HepG2 (cell line): ENCODE results near the gene LTA4H. TPM values are rescaled to one million over a fixed set of nuclear protein-coding genes. Genes with fewer than 3 reads are reported as not detected.

Source experiments
- BORCS8-MEF2B ChIP-seq: sonication (generic); formaldehyde crosslinking; IDR thresholded peaks from 2 replicates; pipeline ENCODE4 v1.8.0; 2022; ENCODE audit warnings: mild to moderate bottlenecking, missing genetic modification reagents
- CC2D1A ChIP-seq: sonication (generic); formaldehyde crosslinking; IDR thresholded peaks from 2 replicates; pipeline ENCODE4 v1.8.1; 2023; ENCODE audit warnings: mild to moderate bottlenecking, missing genetic modification reagents
- FOXK2 ChIP-seq: fragments of 450-650 bp; IDR thresholded peaks from 2 replicates; pipeline ENCODE4 v1.6.1; 2016
- HDAC6 ChIP-seq: fragments of 200-600 bp; sonication (generic); IDR thresholded peaks from 2 replicates; pipeline ENCODE4 v1.7.0; 2017; ENCODE audit warnings: mild to moderate bottlenecking, antibody characterized with exemption, low read length, low read depth
- IRF2 ChIP-seq: IDR thresholded peaks from 2 replicates; pipeline ENCODE4 v1.6.1; 2018; ENCODE audit warnings: missing genetic modification reagents, missing compliant biosample characterization
- KLF15 ChIP-seq: sonication (generic); formaldehyde crosslinking; IDR thresholded peaks from 2 replicates; pipeline ENCODE4 v1.8.1; 2023; ENCODE audit warnings: borderline replicate concordance, mild to moderate bottlenecking, inconsistent platforms, missing genetic modification reagents, mixed read lengths
- NKX3-1 ChIP-seq: sonication (generic); formaldehyde crosslinking; IDR thresholded peaks from 2 replicates; pipeline ENCODE4 v1.5.0; 2020; ENCODE audit warnings: missing genetic modification reagents
- SRSF9 ChIP-seq: fragments of 200-400 bp; formaldehyde crosslinking; IDR thresholded peaks from 2 replicates; pipeline ENCODE4 v1.6.1; 2018; ENCODE audit warnings: borderline replicate concordance, mild to moderate bottlenecking, low read depth, low read length; ENCODE audit not compliant: insufficient read depth, poor library complexity, severe bottlenecking
- TMF1 ChIP-seq: sonication (generic); formaldehyde crosslinking; IDR thresholded peaks from 2 replicates; pipeline ENCODE4 v1.8.1; 2022; ENCODE audit warnings: low read depth, missing genetic modification reagents
- UBTF ChIP-seq: sonication (generic); formaldehyde crosslinking; IDR thresholded peaks from 2 replicates; pipeline ENCODE4 v1.4.0; 2020; ENCODE audit warnings: mild to moderate bottlenecking, missing genetic modification reagents
- ZFP37 ChIP-seq: sonication (generic); formaldehyde crosslinking; IDR thresholded peaks from 2 replicates; pipeline ENCODE4 v1.4.0; 2020; ENCODE audit warnings: missing genetic modification reagents, borderline replicate concordance
- ZNF20 ChIP-seq: sonication (generic); formaldehyde crosslinking; IDR thresholded peaks from 2 replicates; pipeline ENCODE4 v1.4.0; 2020; ENCODE audit warnings: mild to moderate bottlenecking, moderate library complexity, missing genetic modification reagents
- ZNF232 ChIP-seq: sonication (generic); formaldehyde crosslinking; IDR thresholded peaks from 2 replicates; pipeline ENCODE4 v1.4.0; 2020; ENCODE audit warnings: missing genetic modification reagents, borderline replicate concordance
- ZNF530 ChIP-seq: sonication (generic); formaldehyde crosslinking; IDR thresholded peaks from 2 replicates; pipeline ENCODE4 v1.5.0; 2020; ENCODE audit warnings: low read depth, mild to moderate bottlenecking, missing genetic modification reagents
- ZNF543 ChIP-seq: sonication (generic); formaldehyde crosslinking; IDR thresholded peaks from 2 replicates; pipeline ENCODE4 v1.4.0; 2020; ENCODE audit warnings: mild to moderate bottlenecking, missing genetic modification reagents
- ZNF781 ChIP-seq: sonication (generic); formaldehyde crosslinking; IDR thresholded peaks from 2 replicates; pipeline ENCODE4 v1.5.1; 2020; ENCODE audit warnings: borderline replicate concordance, mild to moderate bottlenecking, missing genetic modification reagents; ENCODE audit errors: not compliant biosample characterization
- polyA plus RNA-seq, 8 experiments: library from polyadenylated mRNA; depleted of rRNA in 3 of 8; stranded (reverse) in 7 of 8; unstranded in 1 of 8; fragments of >200 nt; fragmentation: Illumina TruSeq in 4 of 8; extraction: Trizol in 4 of 8; gene quantifications; 2 replicates each; pipeline versions ENCODE4 v1.2.1 to v1.2.3, GENCODE V29; 2011 to 2016; ENCODE audit warnings: low read depth in 4 of 8, missing spikeins in 1 of 8, mixed read lengths in 1 of 8; ENCODE audit not compliant: insufficient read depth in 1 of 8
- total RNA-seq, 5 experiments: library from RNA; depleted of rRNA; stranded (reverse); fragments of >200 nt; fragmentation: Illumina TruSeq; extraction: Trizol; gene quantifications; 2 replicates each; pipeline ENCODE4 v1.2.3, GENCODE V29; 2016; ENCODE audit warnings: low read depth in 1 of 5
- TF ChIP-seq, protein P1 (sequence below): sonication (generic); formaldehyde crosslinking; IDR thresholded peaks from 2 replicates; pipeline ENCODE4 v1.4.0; 2020; ENCODE audit warnings: missing genetic modification reagents
- TF ChIP-seq, protein P2 (sequence below): sonication (generic); formaldehyde crosslinking; IDR thresholded peaks from 2 replicates; pipeline ENCODE4 v1.5.1; 2020; ENCODE audit warnings: mild to moderate bottlenecking, missing genetic modification reagents, moderate library complexity

The LTA4H gene
- total and polyA plus RNA-seq, 2 of the 13 experiments (the other 11 are each of a cell fraction or from before 2014, with no cell fraction given), result 87.5 to 90.4 TPM

- TF ChIP-seq TMF1 (peak; percentile 73; the same call in 1 of the 2 replicates), KLF15 (CRISPR knock-in tag) (no peak), HDAC6 (no peak), BORCS8-MEF2B (CRISPR knock-in tag) (peak; percentile 92), ZFP37 (CRISPR knock-in tag) (no peak), ZNF781 (CRISPR knock-in tag) (peak; percentile 67), ZNF543 (CRISPR knock-in tag) (peak; percentile 91), FOXK2 (no peak), UBTF (no peak), CC2D1A (no peak; the same call in 1 of the 2 replicates), ZNF232 (CRISPR knock-in tag) (peak; percentile 94; the same call in 1 of the 2 replicates), ZNF20 (no peak), SRSF9 (no peak), NKX3-1 (peak; percentile 64; the same call in 1 of the 2 replicates), ZNF530 (CRISPR knock-in tag) (no peak), IRF2 (CRISPR knock-in tag) (peak; percentile 92)
- TF ChIP-seq, protein P1, sequence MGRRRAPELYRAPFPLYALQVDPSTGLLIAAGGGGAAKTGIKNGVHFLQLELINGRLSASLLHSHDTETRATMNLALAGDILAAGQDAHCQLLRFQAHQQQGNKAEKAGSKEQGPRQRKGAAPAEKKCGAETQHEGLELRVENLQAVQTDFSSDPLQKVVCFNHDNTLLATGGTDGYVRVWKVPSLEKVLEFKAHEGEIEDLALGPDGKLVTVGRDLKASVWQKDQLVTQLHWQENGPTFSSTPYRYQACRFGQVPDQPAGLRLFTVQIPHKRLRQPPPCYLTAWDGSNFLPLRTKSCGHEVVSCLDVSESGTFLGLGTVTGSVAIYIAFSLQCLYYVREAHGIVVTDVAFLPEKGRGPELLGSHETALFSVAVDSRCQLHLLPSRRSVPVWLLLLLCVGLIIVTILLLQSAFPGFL (CRISPR knock-in tag), result no peak
- TF ChIP-seq, protein P2, sequence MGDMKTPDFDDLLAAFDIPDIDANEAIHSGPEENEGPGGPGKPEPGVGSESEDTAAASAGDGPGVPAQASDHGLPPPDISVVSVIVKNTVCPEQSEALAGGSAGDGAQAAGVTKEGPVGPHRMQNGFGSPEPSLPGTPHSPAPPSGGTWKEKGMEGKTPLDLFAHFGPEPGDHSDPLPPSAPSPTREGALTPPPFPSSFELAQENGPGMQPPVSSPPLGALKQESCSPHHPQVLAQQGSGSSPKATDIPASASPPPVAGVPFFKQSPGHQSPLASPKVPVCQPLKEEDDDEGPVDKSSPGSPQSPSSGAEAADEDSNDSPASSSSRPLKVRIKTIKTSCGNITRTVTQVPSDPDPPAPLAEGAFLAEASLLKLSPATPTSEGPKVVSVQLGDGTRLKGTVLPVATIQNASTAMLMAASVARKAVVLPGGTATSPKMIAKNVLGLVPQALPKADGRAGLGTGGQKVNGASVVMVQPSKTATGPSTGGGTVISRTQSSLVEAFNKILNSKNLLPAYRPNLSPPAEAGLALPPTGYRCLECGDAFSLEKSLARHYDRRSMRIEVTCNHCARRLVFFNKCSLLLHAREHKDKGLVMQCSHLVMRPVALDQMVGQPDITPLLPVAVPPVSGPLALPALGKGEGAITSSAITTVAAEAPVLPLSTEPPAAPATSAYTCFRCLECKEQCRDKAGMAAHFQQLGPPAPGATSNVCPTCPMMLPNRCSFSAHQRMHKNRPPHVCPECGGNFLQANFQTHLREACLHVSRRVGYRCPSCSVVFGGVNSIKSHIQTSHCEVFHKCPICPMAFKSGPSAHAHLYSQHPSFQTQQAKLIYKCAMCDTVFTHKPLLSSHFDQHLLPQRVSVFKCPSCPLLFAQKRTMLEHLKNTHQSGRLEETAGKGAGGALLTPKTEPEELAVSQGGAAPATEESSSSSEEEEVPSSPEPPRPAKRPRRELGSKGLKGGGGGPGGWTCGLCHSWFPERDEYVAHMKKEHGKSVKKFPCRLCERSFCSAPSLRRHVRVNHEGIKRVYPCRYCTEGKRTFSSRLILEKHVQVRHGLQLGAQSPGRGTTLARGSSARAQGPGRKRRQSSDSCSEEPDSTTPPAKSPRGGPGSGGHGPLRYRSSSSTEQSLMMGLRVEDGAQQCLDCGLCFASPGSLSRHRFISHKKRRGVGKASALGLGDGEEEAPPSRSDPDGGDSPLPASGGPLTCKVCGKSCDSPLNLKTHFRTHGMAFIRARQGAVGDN, result peak; percentile 84
Measured at GRCh38 chr12:95996034-95996658, 39.2 kb downstream of the LTA4H start, which contains the start of gene HAL (continued).
